ENCODE measurements around the gene ATP6V0D1.

- TF ChIP-seq CTCF (IDR thresholded peaks at IDR 0.05) (no peak), POLR2A (IDR thresholded peaks at IDR 0.05) (no peak)
These were observed 38.3 kb upstream of the ATP6V0D1 start for GRCh38 chr16:67519242-67519641.
